ENCODE data around the gene PARD6B. TPM values are rescaled to one million over a fixed set of nuclear protein-coding genes. Genes with fewer than 3 reads are reported as not detected.

PARD6B gene
- total and polyA plus RNA-seq, 2 of the 4 experiments (the other 2 are of a cell fraction): 0.17 to 0.90 TPM

DNA sequence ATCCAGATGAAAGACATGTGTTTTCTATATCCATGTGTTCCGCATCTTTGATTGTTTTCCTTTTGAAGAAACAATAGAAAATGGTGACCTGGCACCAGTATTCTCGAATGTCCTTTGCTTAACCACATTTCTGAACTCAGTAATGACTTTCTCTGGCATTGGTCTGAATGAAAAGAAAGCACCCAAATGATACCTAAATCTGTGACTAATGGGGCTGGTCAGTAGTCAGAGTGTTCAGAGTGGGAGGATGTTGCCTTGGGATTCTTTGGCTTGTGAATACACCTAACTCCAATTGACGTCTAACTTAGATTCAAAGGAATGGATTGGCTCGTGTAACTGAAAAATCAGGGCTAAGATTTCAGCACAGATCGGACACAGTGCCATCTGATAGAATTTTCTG, 27.1 kb downstream of the PARD6B start:
- in situ Hi-C loops (cut with MboI; ENCODE audit: low sequenced_read_pairs) (no loop called here), dilution Hi-C loops (cut with HindIII; ENCODE audit: low sequenced_read_pairs, unreplicated experiment) (no loop called here), intact Hi-C loops (cut with micrococcal nuclease) (no loop called here)
- Histone ChIP-seq H4K5ac (ENCODE audit: low read depth, low read length) (no peak overlapping the region), H2AK9ac (replicated peaks; ENCODE audit: low read depth, low read length, poor library complexity) (no peak overlapping the region), H3K56ac (ENCODE audit: extremely low read depth, insufficient read depth, low read length) (no peak overlapping the region), H4K8ac (ENCODE audit: low read depth in 2 of 2, low read length in 2 of 2) (no peak overlapping the region), H3K4me2 (ENCODE audit: low read depth, low read length) (no peak overlapping the region), H2AFZ (replicated peaks; ENCODE audit: low read length, poor library complexity) (no peak overlapping the region), H3K4me3 (ENCODE audit: insufficient read depth, low read depth, low read length) (no peak overlapping the region), H3K4me1 (ENCODE audit: control insufficient read depth, insufficient read depth, low read length) (peaks cover 11% of the 10 kb centered on the region), H3K27me3 (ENCODE audit: control insufficient read depth, insufficient read depth, low read length) (peaks cover 2% of the 10 kb centered on the region; the same call in 1 of the 2 replicates), H3K79me1 (ENCODE audit: low read depth in 1 of 2, low read length in 2 of 2) (no peaks in the 10 kb centered on the region), H3K23ac (ENCODE audit: low read depth, low read length) (no peak overlapping the region), H3K9ac (ENCODE audit: low read depth, low read length) (no peak overlapping the region), H3K9me3 (ENCODE audit: control insufficient read depth, insufficient read depth, low read length) (no peaks in the 10 kb centered on the region), H3K27ac (ENCODE audit: insufficient read depth, low read length) (no peak overlapping the region), H4K20me1 (ENCODE audit: insufficient read depth, low read length) (no peaks in the 10 kb centered on the region), H2AK5ac (ENCODE audit: low read depth, low read length) (no peak overlapping the region), H4K91ac (ENCODE audit: insufficient read depth, low read depth, low read length) (no peak overlapping the region), H3K4ac (ENCODE audit: low read depth, low read length) (no peak overlapping the region), H2BK5ac (ENCODE audit: low read depth, low read length, poor library complexity, severe bottlenecking) (no peak overlapping the region), H3K18ac (ENCODE audit: low read depth, low read length) (no peak overlapping the region), H2BK15ac (ENCODE audit: low read depth, low read length) (no peak overlapping the region), H2BK20ac (ENCODE audit: low read depth, low read length) (no peak overlapping the region), H2BK120ac (ENCODE audit: low read depth, low read length) (no peak overlapping the region), H3K14ac (replicated peaks; ENCODE audit: low read depth, low read length) (no peak overlapping the region), H3K9me1 (ENCODE audit: insufficient read depth, low read length) (peaks cover 5% of the 10 kb centered on the region; the same call in 1 of the 2 replicates), H3K36me3 (ENCODE audit: control insufficient read depth, insufficient read depth, low read length) (no peaks in the 10 kb centered on the region)
- no peak for TF ChIP-seq RFX5 (IDR thresholded peaks at IDR 0.05; ENCODE audit: low read depth, low read length)
- no peak for TF ChIP-seq MAZ (IDR thresholded peaks at IDR 0.05; ENCODE audit: borderline replicate concordance, low read depth, low read length)
- TF ChIP-seq, protein P1, sequence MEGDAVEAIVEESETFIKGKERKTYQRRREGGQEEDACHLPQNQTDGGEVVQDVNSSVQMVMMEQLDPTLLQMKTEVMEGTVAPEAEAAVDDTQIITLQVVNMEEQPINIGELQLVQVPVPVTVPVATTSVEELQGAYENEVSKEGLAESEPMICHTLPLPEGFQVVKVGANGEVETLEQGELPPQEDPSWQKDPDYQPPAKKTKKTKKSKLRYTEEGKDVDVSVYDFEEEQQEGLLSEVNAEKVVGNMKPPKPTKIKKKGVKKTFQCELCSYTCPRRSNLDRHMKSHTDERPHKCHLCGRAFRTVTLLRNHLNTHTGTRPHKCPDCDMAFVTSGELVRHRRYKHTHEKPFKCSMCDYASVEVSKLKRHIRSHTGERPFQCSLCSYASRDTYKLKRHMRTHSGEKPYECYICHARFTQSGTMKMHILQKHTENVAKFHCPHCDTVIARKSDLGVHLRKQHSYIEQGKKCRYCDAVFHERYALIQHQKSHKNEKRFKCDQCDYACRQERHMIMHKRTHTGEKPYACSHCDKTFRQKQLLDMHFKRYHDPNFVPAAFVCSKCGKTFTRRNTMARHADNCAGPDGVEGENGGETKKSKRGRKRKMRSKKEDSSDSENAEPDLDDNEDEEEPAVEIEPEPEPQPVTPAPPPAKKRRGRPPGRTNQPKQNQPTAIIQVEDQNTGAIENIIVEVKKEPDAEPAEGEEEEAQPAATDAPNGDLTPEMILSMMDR (conservative IDR thresholded peaks at IDR 0.05; ENCODE audit: low read depth, low read length): no peak
- no peak for TF ChIP-seq NFE2L2 (IDR thresholded peaks at IDR 0.05; ENCODE audit: low read depth, low read length)
- TF ChIP-seq POLR2A (IDR thresholded peaks at IDR 0.05; ENCODE audit: low read depth, low read length): no peak
- no peak for TF ChIP-seq SMC3 (IDR thresholded peaks at IDR 0.05; ENCODE audit: low read depth, low read length)
- TF ChIP-seq MAFK (IDR thresholded peaks at IDR 0.05; ENCODE audit: low read depth, low read length): no peak
- TF ChIP-seq, protein P2, sequence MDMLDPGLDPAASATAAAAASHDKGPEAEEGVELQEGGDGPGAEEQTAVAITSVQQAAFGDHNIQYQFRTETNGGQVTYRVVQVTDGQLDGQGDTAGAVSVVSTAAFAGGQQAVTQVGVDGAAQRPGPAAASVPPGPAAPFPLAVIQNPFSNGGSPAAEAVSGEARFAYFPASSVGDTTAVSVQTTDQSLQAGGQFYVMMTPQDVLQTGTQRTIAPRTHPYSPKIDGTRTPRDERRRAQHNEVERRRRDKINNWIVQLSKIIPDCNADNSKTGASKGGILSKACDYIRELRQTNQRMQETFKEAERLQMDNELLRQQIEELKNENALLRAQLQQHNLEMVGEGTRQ (IDR thresholded peaks at IDR 0.05; ENCODE audit: low read depth, low read length): no peak
- TF ChIP-seq FOS (IDR thresholded peaks at IDR 0.05; ENCODE audit: low read depth, low read length): no peak
- TF ChIP-seq RCOR1 (IDR thresholded peaks at IDR 0.05; ENCODE audit: insufficient replicate concordance, low read length): no peak
- no peak for TF ChIP-seq MXI1 (IDR thresholded peaks at IDR 0.05; ENCODE audit: borderline replicate concordance, low read depth, low read length)
- no peak for TF ChIP-seq CHD1 (IDR thresholded peaks at IDR 0.05; ENCODE audit: low read depth, low read length)
- TF ChIP-seq, protein P3, sequence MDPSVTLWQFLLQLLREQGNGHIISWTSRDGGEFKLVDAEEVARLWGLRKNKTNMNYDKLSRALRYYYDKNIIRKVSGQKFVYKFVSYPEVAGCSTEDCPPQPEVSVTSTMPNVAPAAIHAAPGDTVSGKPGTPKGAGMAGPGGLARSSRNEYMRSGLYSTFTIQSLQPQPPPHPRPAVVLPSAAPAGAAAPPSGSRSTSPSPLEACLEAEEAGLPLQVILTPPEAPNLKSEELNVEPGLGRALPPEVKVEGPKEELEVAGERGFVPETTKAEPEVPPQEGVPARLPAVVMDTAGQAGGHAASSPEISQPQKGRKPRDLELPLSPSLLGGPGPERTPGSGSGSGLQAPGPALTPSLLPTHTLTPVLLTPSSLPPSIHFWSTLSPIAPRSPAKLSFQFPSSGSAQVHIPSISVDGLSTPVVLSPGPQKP (IDR thresholded peaks at IDR 0.05; ENCODE audit: borderline replicate concordance, low read depth, low read length): no peak
- TF ChIP-seq BHLHE40 (IDR thresholded peaks at IDR 0.05; ENCODE audit: low read depth, low read length): no peak
- peak; percentile 24 for DNase-seq
- ChIA-PET POLR2A (ENCODE audit: unreplicated experiment) (no interaction called here), CTCF (no interaction called here)
- BruUV-seq (replicated peaks): no TSS peak
- WGBS, 2 experiments (ENCODE audit: extremely low coverage in 2 of 2, insufficient read length in 1 of 2): no CpG with 5 or more reads among the region's 5 CpGs
- no peak for ATAC-seq (ENCODE audit: low read depth)
